Breast epithelium (tissue), 4 donors: ENCODE results near the gene TMEM147. TPM values are rescaled to one million over a fixed set of nuclear protein-coding genes. Genes with fewer than 3 reads are reported as not detected.

Experiments used
- DNase-seq, 2 donors: peaks; one replicate each; pipeline ENCODE4 v3.0.0-alpha.2; 2019; ENCODE audit warnings: low spot score in 2 of 2
- H3K27ac ChIP-seq, 2 donors: fragments of 200-600 bp; sonication (generic) in 1 of 2; one replicate each; pipeline ENCODE4 v1.5.1; 2016 to 2019; ENCODE audit warnings: mild to moderate bottlenecking in 1 of 2
- H3K27me3 ChIP-seq, 2 donors: fragments of 200-600 bp; sonication (generic) in 1 of 2; one replicate each; pipeline versions ENCODE4 v1.5.1 to v1.6.0; 2017 to 2019; ENCODE audit warnings: control low read depth in 1 of 2, mild to moderate bottlenecking in 1 of 2
- H3K36me3 ChIP-seq: fragments of 200-600 bp; one replicate; pipeline ENCODE4 v1.5.1; 2019
- H3K4me1 ChIP-seq, 2 donors: fragments of 200-600 bp; sonication (generic); one replicate each; pipeline ENCODE4 v1.5.1; 2016 to 2019; ENCODE audit warnings: control low read depth in 1 of 2
- H3K4me3 ChIP-seq, 3 donors: fragments of 200-600 bp; sonication (generic); 1 replicate in 2 of 3; 2 replicates in 1 of 3; pipeline ENCODE4 v1.5.1; 2016 to 2019; ENCODE audit warnings: mild to moderate bottlenecking in 3 of 3, moderate library complexity in 2 of 3
- H3K9me3 ChIP-seq, 2 donors: fragments of 200-600 bp; sonication (generic) in 1 of 2; one replicate each; pipeline ENCODE4 v1.5.1; 2016 to 2019; ENCODE audit warnings: control low read depth in 1 of 2
- POLR2A ChIP-seq: fragments of 450-650 bp; IDR thresholded peaks from one replicate; pipeline ENCODE4 v1.6.1; 2016; ENCODE audit warnings: antibody characterized with exemption, mild to moderate bottlenecking, moderate library complexity
- POLR2AphosphoS5 ChIP-seq, 3 donors: sonication (generic); formaldehyde crosslinking; IDR thresholded peaks; one replicate each; pipeline ENCODE4 v1.6.1; 2017; ENCODE audit warnings: antibody characterized with exemption in 3 of 3
- intact Hi-C: fragments of 100-400 bp; cut with DNase I; formaldehyde crosslinking; loops from one replicate; pipeline ENCODE4 v1.15.1; 2023; ENCODE audit warnings: low total_unique reads
- total RNA-seq, 3 donors: library from RNA; depleted of rRNA; stranded (reverse); fragments of >200 nt; gene quantifications; one replicate each; pipeline ENCODE4 v1.1.0, GENCODE V29; 2016
- TF ChIP-seq, protein P1 (sequence below), 3 donors: fragments of 450-650 bp; IDR thresholded peaks; one replicate each; pipeline ENCODE4 v1.5.1; 2016 to 2017; ENCODE audit warnings: antibody characterized with exemption in 3 of 3, mild to moderate bottlenecking in 3 of 3, moderate library complexity in 3 of 3

TMEM147 gene
- total RNA-seq, 3 donors from 2014 or later = 67.4 to 91.8 (median 91.8) TPM

DNA sequence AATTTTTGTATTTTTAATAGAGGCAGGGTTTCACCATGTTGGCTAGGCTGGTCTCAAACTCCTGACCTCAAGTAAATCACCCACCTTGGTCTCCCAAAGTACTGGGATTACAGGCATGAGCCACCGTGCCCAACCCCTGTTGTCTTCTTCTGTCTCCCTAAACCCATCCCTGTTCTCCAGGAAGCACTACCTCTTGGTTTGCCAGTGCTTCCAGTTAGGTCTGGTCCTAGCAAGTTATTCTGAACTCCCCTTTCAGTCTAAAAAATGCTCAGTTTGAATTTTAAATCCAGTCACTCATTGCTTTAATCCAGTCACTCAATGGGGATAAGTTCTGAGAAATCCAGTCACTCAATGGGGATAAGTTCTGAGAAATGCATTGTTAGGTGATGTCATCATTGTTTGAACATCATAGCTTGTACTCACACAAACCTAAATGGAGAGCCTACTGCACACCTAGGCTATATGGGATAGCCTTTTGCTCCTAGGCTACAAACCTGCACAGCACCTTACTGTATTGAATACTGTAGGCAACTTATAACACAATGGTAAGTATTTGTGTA, 26.1 kb downstream of the TMEM147 start:
- H3K27ac ChIP-seq = no peak overlapping the region
- H3K36me3 ChIP-seq = no peaks in the 10 kb centered on the region
- H3K9me3 ChIP-seq = peaks cover 10 to 12% of the 10 kb centered on the region in 2 donors
- intact Hi-C loops = no loop called here
- TF ChIP-seq POLR2AphosphoS5 (IDR thresholded peaks at IDR 0.05) (no peak), POLR2A (no peak)
- no peaks in the 10 kb centered on the region for H3K4me1 ChIP-seq
- no peaks in the 10 kb centered on the region for H3K27me3 ChIP-seq
- H3K4me3 ChIP-seq = no peak overlapping the region
- DNase-seq = no peak

DNA sequence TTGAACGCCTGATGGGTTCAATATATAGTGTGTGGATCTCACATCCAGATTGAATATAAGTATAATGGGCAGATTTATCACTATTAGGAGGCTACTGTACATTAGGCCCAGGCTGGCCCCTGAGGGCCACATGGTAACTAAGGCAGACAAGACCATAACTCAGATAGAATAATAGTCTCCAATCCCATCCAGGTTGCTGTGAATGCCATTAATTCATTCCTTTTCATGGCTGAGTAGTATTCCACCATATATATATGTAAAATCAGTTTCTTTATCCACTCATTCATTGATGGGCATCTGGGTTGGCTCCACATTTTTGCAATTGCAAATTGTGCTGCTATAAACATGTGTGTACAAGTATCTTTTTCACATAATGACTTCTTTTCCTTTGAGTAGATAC, 32.5 kb downstream of the TMEM147 start:
- TF ChIP-seq, protein P1, sequence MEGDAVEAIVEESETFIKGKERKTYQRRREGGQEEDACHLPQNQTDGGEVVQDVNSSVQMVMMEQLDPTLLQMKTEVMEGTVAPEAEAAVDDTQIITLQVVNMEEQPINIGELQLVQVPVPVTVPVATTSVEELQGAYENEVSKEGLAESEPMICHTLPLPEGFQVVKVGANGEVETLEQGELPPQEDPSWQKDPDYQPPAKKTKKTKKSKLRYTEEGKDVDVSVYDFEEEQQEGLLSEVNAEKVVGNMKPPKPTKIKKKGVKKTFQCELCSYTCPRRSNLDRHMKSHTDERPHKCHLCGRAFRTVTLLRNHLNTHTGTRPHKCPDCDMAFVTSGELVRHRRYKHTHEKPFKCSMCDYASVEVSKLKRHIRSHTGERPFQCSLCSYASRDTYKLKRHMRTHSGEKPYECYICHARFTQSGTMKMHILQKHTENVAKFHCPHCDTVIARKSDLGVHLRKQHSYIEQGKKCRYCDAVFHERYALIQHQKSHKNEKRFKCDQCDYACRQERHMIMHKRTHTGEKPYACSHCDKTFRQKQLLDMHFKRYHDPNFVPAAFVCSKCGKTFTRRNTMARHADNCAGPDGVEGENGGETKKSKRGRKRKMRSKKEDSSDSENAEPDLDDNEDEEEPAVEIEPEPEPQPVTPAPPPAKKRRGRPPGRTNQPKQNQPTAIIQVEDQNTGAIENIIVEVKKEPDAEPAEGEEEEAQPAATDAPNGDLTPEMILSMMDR (IDR thresholded peaks at IDR 0.05) = no peak
- TF ChIP-seq POLR2A = no peak
- no peak for TF ChIP-seq POLR2AphosphoS5 (IDR thresholded peaks at IDR 0.05)
- intact Hi-C loops = no loop called here

DNA sequence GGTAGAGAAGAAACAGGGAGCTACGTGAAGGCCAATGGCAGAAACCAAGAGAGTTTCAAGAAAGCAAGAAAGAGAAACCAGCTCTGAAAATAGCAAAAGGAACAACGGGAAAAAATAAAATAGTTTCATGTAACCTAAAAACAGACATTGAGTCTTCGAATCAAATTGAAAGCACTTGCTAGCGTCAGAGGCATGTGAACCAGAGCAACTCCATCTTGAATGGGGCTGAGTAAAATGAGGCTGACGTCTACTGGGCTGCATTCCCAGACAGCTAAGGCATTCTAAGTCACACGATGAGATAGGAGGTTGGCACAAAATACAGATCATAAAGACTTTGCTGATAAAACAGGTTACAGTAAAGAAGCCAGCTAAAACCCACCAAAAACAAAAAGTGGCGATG, 33.3 kb downstream of the TMEM147 start:
- DNase-seq = no peak
- peaks cover 0 to 5% of the 10 kb centered on the region in 2 donors for H3K27me3 ChIP-seq
- H3K27ac ChIP-seq = no peak overlapping the region
- intact Hi-C loops = no loop called here
- no peaks in the 10 kb centered on the region for H3K4me1 ChIP-seq
- H3K9me3 ChIP-seq = peaks cover 13 to 17% of the 10 kb centered on the region in 2 donors
- no peaks in the 10 kb centered on the region for H3K36me3 ChIP-seq
- no peak overlapping the region for H3K4me3 ChIP-seq
- no peak for TF ChIP-seq POLR2AphosphoS5 (IDR thresholded peaks at IDR 0.05)
- TF ChIP-seq POLR2A = no peak
- TF ChIP-seq, protein P1 (IDR thresholded peaks at IDR 0.05) = no peak

More for the DNA sequence above, 32.5 kb downstream of the TMEM147 start:
- no peak for DNase-seq
- H3K27ac ChIP-seq = no peak overlapping the region
- no peaks in the 10 kb centered on the region for H3K4me1 ChIP-seq
- H3K36me3 ChIP-seq = no peaks in the 10 kb centered on the region
- peaks cover 0 to 5% of the 10 kb centered on the region in 2 donors for H3K27me3 ChIP-seq
- peaks cover 13 to 17% of the 10 kb centered on the region in 2 donors for H3K9me3 ChIP-seq
- H3K4me3 ChIP-seq = no peak overlapping the region

DNA sequence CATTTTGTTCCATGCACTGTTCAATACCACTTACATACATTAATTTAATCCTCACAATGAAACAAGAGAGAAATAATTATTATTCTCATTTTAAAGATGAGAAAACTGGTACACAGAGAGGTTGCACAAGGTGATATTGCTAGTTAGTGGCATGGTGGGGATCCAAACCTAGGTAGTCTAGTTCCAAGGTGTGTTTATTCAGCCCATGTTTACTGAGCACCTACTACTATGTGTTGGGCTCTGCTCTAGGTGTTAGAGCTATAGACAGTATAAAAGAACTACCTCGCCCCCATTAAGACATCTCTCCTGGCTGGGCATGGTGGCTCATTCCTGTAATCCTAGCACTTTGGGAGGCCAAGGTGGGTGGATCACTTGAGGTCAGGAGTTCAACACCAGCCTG, 37.3 kb downstream of the TMEM147 start:
- Histone ChIP-seq H3K27me3 (peaks cover 0 to 25% of the 10 kb centered on the region in 2 donors), H3K9me3 (no peaks in the 10 kb centered on the region), H3K36me3 (no peaks in the 10 kb centered on the region), H3K4me1 (no peaks in the 10 kb centered on the region), H3K27ac (no peak overlapping the region), H3K4me3 (no peak overlapping the region)
- intact Hi-C loops = no loop called here
- TF ChIP-seq POLR2A = no peak
- no peak for TF ChIP-seq POLR2AphosphoS5 (IDR thresholded peaks at IDR 0.05)
- TF ChIP-seq, protein P1 (IDR thresholded peaks at IDR 0.05) = no peak
- DNase-seq = no peak

DNA sequence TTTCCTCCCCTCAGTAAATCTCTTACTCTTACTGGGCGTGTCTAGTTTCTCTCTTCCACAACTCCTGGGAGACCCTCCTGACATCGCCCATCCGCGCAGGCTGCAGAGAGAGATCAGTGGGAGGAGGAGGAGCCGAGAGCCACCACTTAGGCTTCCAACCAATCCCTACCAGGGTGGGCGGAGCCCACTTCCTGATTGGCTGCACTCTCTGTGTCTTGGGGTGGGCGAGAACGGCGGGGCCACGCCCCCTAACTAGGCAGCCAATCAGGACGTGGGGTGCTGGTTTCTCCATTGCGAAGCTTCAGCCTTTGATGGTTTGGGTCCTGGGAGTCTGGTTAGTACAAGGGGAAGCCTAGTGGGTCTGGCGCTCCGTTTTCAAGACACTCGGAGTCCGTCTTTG, 40.4 kb downstream of the TMEM147 start, which contains the start of gene PMIS2:
Gene PMIS2 (plus strand): TSS at position 326 of the 400 bp plus-strand sequence. CDS start 87 bp downstream, outside the sequence.
- no peak within 1 kb of the TSS for H3K27ac ChIP-seq
- intact Hi-C loops = no loop called here
- no peaks in the 10 kb centered on the region for H3K4me1 ChIP-seq
- no peak within 1 kb of the TSS for H3K4me3 ChIP-seq
- no peak for DNase-seq
- H3K36me3 ChIP-seq = no peaks in the 10 kb centered on the region
- H3K9me3 ChIP-seq = no peaks in the 10 kb centered on the region
- TF ChIP-seq POLR2AphosphoS5 (IDR thresholded peaks at IDR 0.05) = no peak
- TF ChIP-seq, protein P1 (IDR thresholded peaks at IDR 0.05) = no peak
- no peak for TF ChIP-seq POLR2A
- peaks cover 0 to 25% of the 10 kb centered on the region in 2 donors for H3K27me3 ChIP-seq
